OCI-LY7 (cell line): ENCODE measurements around the gene PTGER2.

Experiments used
- EZH2phosphoT487 ChIP-seq: fragments of 200-600 bp; sonication (generic); IDR thresholded peaks from 2 replicates; pipeline ENCODE4 v1.6.1; 2018; ENCODE audit warnings: low read depth, borderline replicate concordance, mild to moderate bottlenecking, mixed run types, antibody characterized with exemption, low read length, moderate library complexity, mixed read lengths
- TF ChIP-seq, protein P1 (sequence below): fragments of 200-600 bp; sonication (generic); conservative IDR thresholded peaks from 2 replicates; pipeline ENCODE4 v1.5.1; 2014; ENCODE audit warnings: mild to moderate bottlenecking, antibody characterized with exemption, low read length, moderate library complexity, mixed read lengths

DNA sequence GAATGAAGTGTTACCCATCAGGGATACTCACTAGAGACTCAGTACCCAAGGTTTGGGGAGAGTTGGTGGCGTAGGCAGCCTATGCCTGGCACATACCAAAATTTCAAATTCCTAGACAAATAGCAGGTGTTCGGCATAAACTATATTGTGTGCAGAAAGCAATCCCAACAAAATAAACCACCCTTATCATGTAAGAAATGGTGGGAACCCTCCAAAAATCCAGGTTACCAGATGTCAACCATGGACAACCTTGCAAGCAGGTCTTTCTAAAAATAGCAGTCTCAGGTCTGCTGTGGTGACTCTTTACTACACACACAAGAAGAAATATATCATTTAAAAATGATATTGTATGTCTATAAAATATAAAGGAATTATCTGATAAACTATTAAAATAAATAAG is 17.7 kb upstream of the PTGER2 start:
- TF ChIP-seq, protein P1, sequence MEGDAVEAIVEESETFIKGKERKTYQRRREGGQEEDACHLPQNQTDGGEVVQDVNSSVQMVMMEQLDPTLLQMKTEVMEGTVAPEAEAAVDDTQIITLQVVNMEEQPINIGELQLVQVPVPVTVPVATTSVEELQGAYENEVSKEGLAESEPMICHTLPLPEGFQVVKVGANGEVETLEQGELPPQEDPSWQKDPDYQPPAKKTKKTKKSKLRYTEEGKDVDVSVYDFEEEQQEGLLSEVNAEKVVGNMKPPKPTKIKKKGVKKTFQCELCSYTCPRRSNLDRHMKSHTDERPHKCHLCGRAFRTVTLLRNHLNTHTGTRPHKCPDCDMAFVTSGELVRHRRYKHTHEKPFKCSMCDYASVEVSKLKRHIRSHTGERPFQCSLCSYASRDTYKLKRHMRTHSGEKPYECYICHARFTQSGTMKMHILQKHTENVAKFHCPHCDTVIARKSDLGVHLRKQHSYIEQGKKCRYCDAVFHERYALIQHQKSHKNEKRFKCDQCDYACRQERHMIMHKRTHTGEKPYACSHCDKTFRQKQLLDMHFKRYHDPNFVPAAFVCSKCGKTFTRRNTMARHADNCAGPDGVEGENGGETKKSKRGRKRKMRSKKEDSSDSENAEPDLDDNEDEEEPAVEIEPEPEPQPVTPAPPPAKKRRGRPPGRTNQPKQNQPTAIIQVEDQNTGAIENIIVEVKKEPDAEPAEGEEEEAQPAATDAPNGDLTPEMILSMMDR: no peak
- no peak for TF ChIP-seq EZH2phosphoT487
